GM18867 (cell line): ENCODE data around the gene PRSS22.
"Not testable (repeated sequence)": the region's sequence is repeated elsewhere in the genome, so short reads cannot be mapped to it uniquely, and the experiment has no call there.

ENCODE experiments used
- ATAC-seq: cut with Tn5 transposase; IDR thresholded peaks from one replicate; pipeline ENCODE4 v1.9.1; 2021; ENCODE audit warnings: mild to moderate bottlenecking, moderate library complexity; ENCODE audit not compliant: unreplicated experiment

Gene PRSS22

GRCh38 chr16:2857451-2858244 lies at the start of gene PRSS22:
PRSS22 (minus strand) TSS chr16:2858170; CDS start chr16:2858104, 66 bp downstream.
- no peak for ATAC-seq

- ATAC-seq = not testable (repeated sequence)
Observed at GRCh38 chr16:2907084-2907753, 49.2 kb upstream of the PRSS22 start.

GRCh38 chr16:2905988-2906387 lies 48.0 kb upstream of the PRSS22 start:
- no peak for ATAC-seq

- ATAC-seq = peak; percentile 73
Observed at GRCh38 chr16:2905241-2905987, 47.4 kb upstream of the PRSS22 start.

GRCh38 chr16:2904922-2905240 lies 46.9 kb upstream of the PRSS22 start:
- peak; percentile 28 for ATAC-seq

- ATAC-seq = peak; percentile 37
Observed at GRCh38 chr16:2904100-2904921, 46.3 kb upstream of the PRSS22 start.

GRCh38 chr16:2902337-2903130 lies 44.6 kb upstream of the PRSS22 start:
- ATAC-seq = no peak

GRCh38 chr16:2900526-2901075 lies 42.6 kb upstream of the PRSS22 start:
- no peak for ATAC-seq

GRCh38 chr16:2899564-2900072 lies 41.6 kb upstream of the PRSS22 start:
- ATAC-seq = no peak

- ATAC-seq = no peak
Observed at GRCh38 chr16:2898831-2899563, 41.0 kb upstream of the PRSS22 start.

GRCh38 chr16:2897110-2897509 lies 39.1 kb upstream of the PRSS22 start:
- ATAC-seq = no peak

- no peak for ATAC-seq
Observed at GRCh38 chr16:2896480-2897010, 38.6 kb upstream of the PRSS22 start.

GRCh38 chr16:2895813-2896212 lies 37.8 kb upstream of the PRSS22 start:
- ATAC-seq = no peak

- ATAC-seq = no peak
Observed at GRCh38 chr16:2894231-2894630, 36.3 kb upstream of the PRSS22 start.

GRCh38 chr16:2884041-2884451 lies 26.1 kb upstream of the PRSS22 start:
- ATAC-seq = no peak

- no peak for ATAC-seq
Observed at GRCh38 chr16:2883458-2883908, 25.5 kb upstream of the PRSS22 start.

GRCh38 chr16:2882650-2883457 lies 24.9 kb upstream of the PRSS22 start, which contains the start of gene FLYWCH2:
FLYWCH2 (plus strand) TSS chr16:2883215; CDS start chr16:2896450, 13,235 bp downstream.
- peak; percentile 90 for ATAC-seq
